CD4-positive, alpha-beta memory T cell (primary cell): ENCODE results near the gene FAM200C. TPM values are rescaled to one million over a fixed set of nuclear protein-coding genes. Genes with fewer than 3 reads are reported as not detected.

Source experiments
- polyA plus RNA-seq, 2 donors: library from polyadenylated mRNA; unstranded; fragments of 300-500 nt; fragmentation: Illumina TruSeq; gene quantifications; one replicate each; pipeline ENCODE4 v1.2.3, GENCODE V29; 2021
- total RNA-seq, 2 experiments: library from RNA; stranded (reverse); gene quantifications; one replicate each; pipeline ENCODE4 v1.2.3, GENCODE V29; 2021

The FAM200C gene
- total and polyA plus RNA-seq, 4 experiments from 2014 or later = 0.08 to 1.1 (median 0.49) TPM

Other genes with a start within 250 kb of the FAM200C start
- gene FABP6, start 170.5 kb downstream of the FAM200C start, total RNA-seq = not detected
- not detected for gene FABP6, start 170.5 kb downstream of the FAM200C start, polyA plus RNA-seq
- gene CCNJL, start 87.5 kb downstream of the FAM200C start, total RNA-seq = not detected
- gene CCNJL, start 87.5 kb downstream of the FAM200C start, polyA plus RNA-seq = not detected
- gene C1QTNF2, start 29.4 kb downstream of the FAM200C start, total RNA-seq = not detected
- not detected for gene C1QTNF2, start 29.4 kb downstream of the FAM200C start, polyA plus RNA-seq
- gene SLU7, start 19.0 kb upstream of the FAM200C start, total RNA-seq = 10 to 100 TPM; 86.8 to 93.9 TPM
- 10 to 100 TPM; 50.8 to 88.4 TPM for gene SLU7, start 19.0 kb upstream of the FAM200C start, polyA plus RNA-seq
- 10 to 100 TPM in 1 of 2 experiments, 1 to 10 TPM in 1; 9.2 to 11.7 TPM for gene PTTG1, start 21.8 kb upstream of the FAM200C start, total RNA-seq
- gene PTTG1, start 21.8 kb upstream of the FAM200C start, polyA plus RNA-seq = 10 to 100 TPM; 19.9 to 20.2 TPM